Endothelial cell of umbilical vein (primary cell): ENCODE results near the gene KLHDC9. TPM values are rescaled to one million over a fixed set of nuclear protein-coding genes. Genes with fewer than 3 reads are reported as not detected.

ENCODE experiments used
- BruUV-seq: library from RNA; stranded (reverse); fragments of 400-500 nt; replicated peaks from 2 replicates; lab custom pipeline; 2021; lab: Mats Ljungman, UMichigan
- CTCF ChIA-PET: fragments of 300-600, 350-600 bp; sonication (Branson Sonifier 250); formaldehyde crosslinking; loops from one replicate; lab custom pipeline; 2021; ENCODE audit warnings: antibody characterized with exemption, inconsistent platforms; lab: Charles Lee
- POLR2A ChIA-PET: fragments of 300-600, 350-600 bp; sonication (Branson Sonifier 250); formaldehyde crosslinking; loops from one replicate; lab custom pipeline; 2021; ENCODE audit warnings: antibody characterized with exemption, inconsistent platforms; lab: Charles Lee
- DNase-seq: peaks from one replicate; pipeline ENCODE4 v3.0.0-alpha.2; 2011; ENCODE audit warnings: low read depth, low spot score
- FAIRE-seq: peaks from 2 replicates; lab custom pipeline; 2011; peaks lifted over from hg19 to GRCh38; lab: Jason Lieb, UNC
- H2AFZ ChIP-seq: 2 replicates; pipeline ENCODE4 v1.6.0; 2012; ENCODE audit warnings: low read depth, low read length, control low read depth, inconsistent platforms
- H3K27ac ChIP-seq: 2 replicates; pipeline ENCODE4 v1.5.1; 2011; ENCODE audit warnings: low read depth, mild to moderate bottlenecking, control low read depth, low read length, moderate library complexity; ENCODE audit not compliant: insufficient read depth
- H3K27me3 ChIP-seq, 2 experiments: 2 replicates each; pipeline versions ENCODE4 v1.6.0 to v1.6.1; 2011; ENCODE audit warnings: low read length in 2 of 2, mixed read lengths in 1 of 2; ENCODE audit not compliant: control insufficient read depth in 2 of 2, insufficient read depth in 2 of 2
- H3K36me3 ChIP-seq, 2 experiments: 2 replicates in 1 of 2; 3 replicates in 1 of 2; pipeline ENCODE4 v1.5.1; 2011; ENCODE audit warnings: low read length in 2 of 2, mild to moderate bottlenecking in 1 of 2, moderate library complexity in 1 of 2; ENCODE audit not compliant: control insufficient read depth in 2 of 2, insufficient read depth in 2 of 2; ENCODE audit errors: extremely low read depth in 1 of 2
- H3K4me1 ChIP-seq: 3 replicates; pipeline ENCODE4 v1.5.1; 2011; ENCODE audit warnings: mild to moderate bottlenecking, low read length; ENCODE audit not compliant: control insufficient read depth, insufficient read depth; ENCODE audit errors: extremely low read depth
- H3K4me2 ChIP-seq: 2 replicates; pipeline ENCODE4 v1.6.1; 2011; ENCODE audit warnings: low read length, control low read depth, mixed read lengths; ENCODE audit not compliant: insufficient read depth
- H3K4me3 ChIP-seq, 3 experiments: fragments of 200-600 bp in 1 of 3; sonication (generic), shearing (Covaris generic) in 1 of 3; replicated peaks in 1 of 3; 2 replicates each; pipeline ENCODE4 v1.5.1; 2011 to 2016; ENCODE audit warnings: control low read depth in 3 of 3, low read length in 3 of 3, mild to moderate bottlenecking in 2 of 3, inconsistent platforms in 1 of 3, low read depth in 1 of 3, moderate library complexity in 1 of 3; ENCODE audit not compliant: insufficient read depth in 1 of 3
- H3K79me2 ChIP-seq: 2 replicates; pipeline ENCODE4 v1.6.0; 2012; ENCODE audit warnings: low read length, inconsistent platforms; ENCODE audit not compliant: control insufficient read depth, insufficient read depth
- H3K9ac ChIP-seq: replicated peaks from 2 replicates; pipeline ENCODE3; 2011; ENCODE audit warnings: low read length, control low read depth; ENCODE audit not compliant: insufficient read depth; ENCODE audit errors: extremely low read depth
- H3K9me1 ChIP-seq: replicated peaks from 3 replicates; pipeline ENCODE4 v1.6.0; 2011; ENCODE audit warnings: mild to moderate bottlenecking, low read length; ENCODE audit not compliant: control insufficient read depth, insufficient read depth; ENCODE audit errors: extremely low read depth
- H3K9me3 ChIP-seq: replicated peaks from 2 replicates; pipeline ENCODE4 v1.5.1; 2012; ENCODE audit warnings: low read length, inconsistent platforms; ENCODE audit not compliant: control insufficient read depth, insufficient read depth
- H4K20me1 ChIP-seq: replicated peaks from 2 replicates; pipeline ENCODE3; 2011; ENCODE audit warnings: mild to moderate bottlenecking, low read length; ENCODE audit not compliant: control insufficient read depth, insufficient read depth; ENCODE audit errors: extremely low read depth
- CTCF ChIP-seq, 2 donors: IDR thresholded peaks; 1 replicate in 1 of 2; 2 replicates in 1 of 2; pipeline ENCODE4 v1.5.1; 2011; ENCODE audit warnings: low read length in 2 of 2, mild to moderate bottlenecking in 2 of 2, moderate library complexity in 2 of 2, control low read depth in 1 of 2, inconsistent platforms in 1 of 2, low read depth in 1 of 2; ENCODE audit not compliant: insufficient read depth in 1 of 2; ENCODE audit errors: extremely low read depth in 1 of 2
- EZH2 ChIP-seq: IDR thresholded peaks from 2 replicates; pipeline ENCODE4 v1.6.1; 2012; ENCODE audit warnings: borderline replicate concordance, low read depth, mild to moderate bottlenecking, moderate library complexity, low read length, inconsistent platforms; ENCODE audit not compliant: severe bottlenecking
- MAX ChIP-seq: IDR thresholded peaks from 2 replicates; pipeline ENCODE4 v1.6.1; 2011; ENCODE audit not compliant: insufficient read depth, insufficient read length
- dilution Hi-C: fragments of 300-500 bp; cut with MboI; formaldehyde crosslinking; loops from one replicate; pipeline ENCODE4 v1.15.0; 2019; ENCODE audit warnings: low sequenced_read_pairs; ENCODE audit not compliant: extremely low pct_ligation_motif_present
- intact Hi-C: fragments of 100-400 bp; cut with micrococcal nuclease; formaldehyde crosslinking; loops from one replicate; pipeline ENCODE4 v1.10.0; 2022
- polyA plus RNA-seq, 4 experiments: library from polyadenylated mRNA; depleted of rRNA in 3 of 4; stranded (reverse) in 3 of 4; unstranded in 1 of 4; fragments of >200 nt; gene quantifications; 2 replicates each; pipeline versions ENCODE4 v1.2.1 to v1.2.3, GENCODE V29; 2011 to 2012; ENCODE audit warnings: missing spikeins in 1 of 4
- total RNA-seq: library from RNA; stranded (reverse); gene quantifications from 2 replicates; pipeline ENCODE4 v1.2.3, GENCODE V29; 2021

Gene KLHDC9
- total and polyA plus RNA-seq, 2 donors (not counting 3 experiments of a cell fraction or from before 2014, with no cell fraction given), result 1.1 to 2.6 TPM

- ChIA-PET CTCF (interaction anchor here (1.9 kb wide), 1 partner anchor 11 kb away, joined by 6 read pairs; no protein-coding TSS in a partner anchor), POLR2A (no interaction called here)
- H3K27me3 ChIP-seq, result no peaks in the 10 kb centered on the region
- no peaks in the 10 kb centered on the region for H3K79me2 ChIP-seq
- no peak overlapping the region for H3K4me2 ChIP-seq
- no TSS peak for BruUV-seq
- H3K9me3 ChIP-seq, result no peaks in the 10 kb centered on the region
- H3K9me1 ChIP-seq, result no peaks in the 10 kb centered on the region
- H3K9ac ChIP-seq, result no peak overlapping the region
- H4K20me1 ChIP-seq, result no peaks in the 10 kb centered on the region
- H3K4me1 ChIP-seq, result no peaks in the 10 kb centered on the region
- no peak for TF ChIP-seq MAX
- no peak for TF ChIP-seq EZH2
- no peak for TF ChIP-seq CTCF (IDR thresholded peaks at IDR 0.05; ENCODE audit: extremely low read depth in 1 of 2, insufficient read depth in 1 of 2, low read depth in 1 of 2, low read length in 2 of 2)
- no peak for FAIRE-seq
- no peaks in the 10 kb centered on the region for H3K36me3 ChIP-seq
- H3K4me3 ChIP-seq, result no peak overlapping the region
- dilution Hi-C loops, result no loop called here
- no peak overlapping the region for H3K27ac ChIP-seq
- intact Hi-C loops, result no loop called here
- no peak for DNase-seq
- no peak overlapping the region for H2AFZ ChIP-seq
These were observed 24.6 kb upstream of the KLHDC9 start for GRCh38 chr1:161073474-161074121.
